PC-9 (cell line): ENCODE data around the gene RNF130. TPM values are rescaled to one million over a fixed set of nuclear protein-coding genes. Genes with fewer than 3 reads are reported as not detected.

ENCODE experiments used
- BruUV-seq: library from RNA; stranded (reverse); fragments of 400-500 nt; replicated peaks from 2 replicates; lab custom pipeline; 2021; lab: Mats Ljungman, UMichigan
- CTCF ChIA-PET: fragments of 300-600 bp; sonication (Branson Sonifier 250); formaldehyde crosslinking; loops from one replicate; lab custom pipeline; 2022; ENCODE audit warnings: antibody characterized with exemption; lab: Charles Lee
- POLR2A ChIA-PET: fragments of 300-600 bp; sonication (Branson Sonifier 250); formaldehyde crosslinking; loops from one replicate; lab custom pipeline; 2022; ENCODE audit warnings: antibody characterized with exemption; ENCODE audit not compliant: unreplicated experiment; lab: Charles Lee
- DNase-seq, 2 experiments: peaks; one replicate each; pipeline versions ENCODE4 v3.0.0 to v3.0.0-alpha.2; 2015 to 2022; ENCODE audit warnings: mixed read lengths in 1 of 2
- H2AFZ ChIP-seq: fragments of 200-600 bp; sonication (generic); 2 replicates; pipeline ENCODE4 v1.8.1; 2017; ENCODE audit warnings: antibody characterized with exemption
- H3F3A ChIP-seq: fragments of 200-600 bp; sonication (generic); 2 replicates; pipeline ENCODE4 v1.8.1; 2017; ENCODE audit warnings: antibody characterized with exemption, mild to moderate bottlenecking, low read depth; ENCODE audit not compliant: insufficient read depth
- H3K27ac ChIP-seq: fragments of 200-600 bp; sonication (generic); 2 replicates; pipeline ENCODE4 v1.6.1; 2016; ENCODE audit warnings: mixed run types
- H3K27me3 ChIP-seq: fragments of 200-600 bp; sonication (generic); 2 replicates; pipeline ENCODE4 v1.6.1; 2016; ENCODE audit warnings: low read depth, mixed run types; ENCODE audit not compliant: insufficient read depth
- H3K36me3 ChIP-seq: fragments of 200-600 bp; sonication (generic); 2 replicates; pipeline ENCODE4 v1.6.1; 2016; ENCODE audit warnings: low read depth, mixed run types
- H3K4me1 ChIP-seq: fragments of 200-600 bp; sonication (generic); replicated peaks from 2 replicates; pipeline ENCODE4 v1.6.1; 2016; ENCODE audit warnings: mixed run types; ENCODE audit not compliant: insufficient read depth
- H3K4me2 ChIP-seq: fragments of 200-600 bp; sonication (generic); 2 replicates; pipeline ENCODE4 v1.6.1; 2017; ENCODE audit warnings: mixed run types
- H3K4me3 ChIP-seq: fragments of 200-600 bp; sonication (generic); 2 replicates; pipeline ENCODE4 v1.6.1; 2016; ENCODE audit warnings: mixed run types
- H3K79me2 ChIP-seq: fragments of 200-600 bp; sonication (generic); 2 replicates; pipeline ENCODE4 v1.6.1; 2017; ENCODE audit warnings: low read depth, mixed run types
- H3K9me2 ChIP-seq: fragments of 200-600 bp; sonication (generic); 2 replicates; pipeline ENCODE4 v1.8.1; 2017; ENCODE audit warnings: mild to moderate bottlenecking; ENCODE audit not compliant: insufficient read depth
- H3K9me3 ChIP-seq: fragments of 200-600 bp; sonication (generic); 2 replicates; pipeline ENCODE4 v1.8.1; 2016; ENCODE audit warnings: low read depth; ENCODE audit not compliant: insufficient read depth
- H4K20me1 ChIP-seq: fragments of 200-600 bp; sonication (generic); 2 replicates; pipeline ENCODE4 v1.8.1; 2017; ENCODE audit not compliant: insufficient read depth
- CTCF ChIP-seq: fragments of 200-600 bp; sonication (generic); conservative IDR thresholded peaks from 2 replicates; pipeline ENCODE4 v1.6.1; 2017; ENCODE audit warnings: mixed run types, antibody characterized with exemption, mild to moderate bottlenecking, moderate library complexity
- EZH2 ChIP-seq: fragments of 200-600 bp; sonication (generic); IDR thresholded peaks from 2 replicates; pipeline ENCODE4 v1.8.0; 2017; ENCODE audit warnings: antibody characterized with exemption, low read depth
- intact Hi-C: fragments of 100-400 bp; cut with micrococcal nuclease; formaldehyde crosslinking; loops from one replicate; pipeline ENCODE4 v1.10.0; 2022; ENCODE audit not compliant: unreplicated experiment
- total RNA-seq: library from RNA; stranded (reverse); gene quantifications from 2 replicates; pipeline ENCODE4 v1.2.3, GENCODE V29; 2021

RNF130 gene
- total RNA-seq, 1 experiment from 2014 or later: 49.6 TPM

GRCh38 chr5:180116077-180116999 lies 44.8 kb upstream of the RNF130 start:
- Histone ChIP-seq H3K27ac (no peak overlapping the region), H3K79me2 (no peaks in the 10 kb centered on the region), H3K36me3 (no peaks in the 10 kb centered on the region), H3F3A (no peaks in the 10 kb centered on the region), H3K9me2 (no peaks in the 10 kb centered on the region), H3K4me2 (no peak overlapping the region), H3K27me3 (no peaks in the 10 kb centered on the region), H3K9me3 (no peaks in the 10 kb centered on the region), H3K4me3 (no peak overlapping the region), H4K20me1 (no peaks in the 10 kb centered on the region), H3K4me1 (no peaks in the 10 kb centered on the region), H2AFZ (no peak overlapping the region)
- BruUV-seq: no TSS peak
- ChIA-PET CTCF (interaction anchor here (1.1 kb wide), 1 partner anchor 370 kb away, joined by 3 read pairs; no protein-coding TSS in a partner anchor), POLR2A (interaction anchor here (0.7 kb wide), 1 partner anchor 88 kb away, joined by 3 read pairs; no protein-coding TSS in a partner anchor)
- DNase-seq: peak in 1 of 2 experiments; percentile 31
- TF ChIP-seq EZH2 (no peak), CTCF (no peak)
- intact Hi-C loops: loop anchor here (5.0 kb wide), 1 partner anchor 91 kb away; the partner anchor contains the start of gene RASGEF1C

GRCh38 chr5:180115326-180116076 lies 43.9 kb upstream of the RNF130 start:
- Histone ChIP-seq H3K4me1 (no peaks in the 10 kb centered on the region), H3K4me2 (no peak overlapping the region), H3K36me3 (no peaks in the 10 kb centered on the region), H3K9me3 (no peaks in the 10 kb centered on the region), H3K27ac (no peak overlapping the region), H3K79me2 (no peaks in the 10 kb centered on the region), H3K4me3 (no peak overlapping the region), H3K27me3 (no peaks in the 10 kb centered on the region), H3K9me2 (no peaks in the 10 kb centered on the region), H4K20me1 (no peaks in the 10 kb centered on the region), H3F3A (no peaks in the 10 kb centered on the region), H2AFZ (no peak overlapping the region)
- intact Hi-C loops: loop anchor here (5.0 kb wide), 1 partner anchor 92 kb away; the partner anchor contains the start of gene RASGEF1C
- TF ChIP-seq EZH2 (no peak), CTCF (no peak)
- DNase-seq: peak in 1 of 2 experiments; percentile 5
- ChIA-PET POLR2A (no interaction called here), CTCF (no interaction called here)
- BruUV-seq: no TSS peak

GRCh38 chr5:180114304-180115003 lies 42.9 kb upstream of the RNF130 start:
- Histone ChIP-seq H3K9me3 (no peaks in the 10 kb centered on the region), H3K79me2 (no peaks in the 10 kb centered on the region), H3K9me2 (no peaks in the 10 kb centered on the region), H3K4me1 (no peaks in the 10 kb centered on the region), H3K4me2 (no peak overlapping the region), H3K27ac (no peak overlapping the region), H3K36me3 (no peaks in the 10 kb centered on the region), H4K20me1 (no peaks in the 10 kb centered on the region), H3F3A (no peaks in the 10 kb centered on the region), H2AFZ (no peak overlapping the region), H3K4me3 (no peak overlapping the region), H3K27me3 (no peaks in the 10 kb centered on the region)
- peak in 1 of 2 experiments; percentile 12 for DNase-seq
- TF ChIP-seq EZH2 (no peak), CTCF (no peak)
- intact Hi-C loops: loop anchor here (5.0 kb wide), 1 partner anchor 93 kb away; the partner anchor contains the start of gene RASGEF1C
- CTCF ChIA-PET: interaction anchor here (0.6 kb wide), 1 partner anchor 34 kb away, joined by 7 read pairs; no protein-coding TSS in a partner anchor
- POLR2A ChIA-PET: no interaction called here
- BruUV-seq: no TSS peak
